Neuronal stem cell (in vitro differentiated cells): ENCODE data around the gene GRM8.

Source experiments
- DNase-seq: peaks from one replicate; pipeline ENCODE4 v3.0.0-alpha.2; 2013; ENCODE audit warnings: low spot score
- H2AFZ ChIP-seq: one replicate; pipeline ENCODE4 v1.6.1; 2013; ENCODE audit warnings: mild to moderate bottlenecking, low read length, inconsistent platforms
- H2AK5ac ChIP-seq: 2 replicates; pipeline ENCODE4 v1.6.1; 2013; ENCODE audit warnings: low read depth, mild to moderate bottlenecking, inconsistent platforms, low read length, moderate library complexity, mixed read lengths
- H2BK120ac ChIP-seq: 2 replicates; pipeline ENCODE4 v1.6.1; 2013; ENCODE audit warnings: low read depth, mild to moderate bottlenecking, inconsistent platforms, low read length, moderate library complexity, mixed read lengths
- H2BK12ac ChIP-seq: one replicate; pipeline ENCODE4 v1.6.1; 2013; ENCODE audit warnings: low read length, inconsistent platforms
- H2BK15ac ChIP-seq: 2 replicates; pipeline ENCODE4 v1.6.1; 2013; ENCODE audit warnings: mild to moderate bottlenecking, low read length, inconsistent platforms, mixed read lengths
- H2BK5ac ChIP-seq: one replicate; pipeline ENCODE4 v1.6.1; 2013; ENCODE audit warnings: inconsistent platforms, mild to moderate bottlenecking, low read length, moderate library complexity
- H3K14ac ChIP-seq: one replicate; pipeline ENCODE4 v1.6.1; 2013; ENCODE audit warnings: low read length, inconsistent platforms
- H3K18ac ChIP-seq: 2 replicates; pipeline ENCODE4 v1.6.1; 2013; ENCODE audit warnings: low read length, inconsistent platforms
- H3K23ac ChIP-seq: 2 replicates; pipeline ENCODE4 v1.6.1; 2013; ENCODE audit warnings: low read depth, mild to moderate bottlenecking, mixed read lengths, low read length, inconsistent platforms; ENCODE audit not compliant: poor library complexity
- H3K27ac ChIP-seq: replicated peaks from 3 replicates; pipeline ENCODE4 v1.5.1; 2013; ENCODE audit warnings: low read length, inconsistent platforms
- H3K27me3 ChIP-seq, 3 experiments: 2 replicates each; pipeline ENCODE4 v1.6.1; 2013; ENCODE audit warnings: low read length in 3 of 3, mild to moderate bottlenecking in 2 of 3, inconsistent platforms in 1 of 3, low read depth in 1 of 3, mixed read lengths in 1 of 3, moderate library complexity in 1 of 3; ENCODE audit not compliant: control insufficient read depth in 3 of 3, insufficient read depth in 3 of 3
- H3K36me3 ChIP-seq, 2 donors: replicated peaks in 1 of 2; 2 replicates each; pipeline ENCODE4 v1.6.1; 2013; ENCODE audit warnings: low read length in 2 of 2; ENCODE audit not compliant: control insufficient read depth in 2 of 2, insufficient read depth in 2 of 2
- H3K4ac ChIP-seq: 2 replicates; pipeline ENCODE4 v1.6.1; 2013; ENCODE audit warnings: inconsistent platforms, mild to moderate bottlenecking, low read length, moderate library complexity
- H3K4me1 ChIP-seq, 2 donors: 1 replicate in 1 of 2; 2 replicates in 1 of 2; pipeline ENCODE4 v1.6.1; 2013; ENCODE audit warnings: low read length in 2 of 2, low read depth in 1 of 2; ENCODE audit not compliant: control insufficient read depth in 2 of 2, insufficient read depth in 1 of 2
- H3K4me2 ChIP-seq: one replicate; pipeline ENCODE4 v1.6.1; 2013; ENCODE audit warnings: mild to moderate bottlenecking, low read length, inconsistent platforms; ENCODE audit not compliant: insufficient read depth, poor library complexity, severe bottlenecking
- H3K4me3 ChIP-seq, 2 donors: 2 replicates each; pipeline ENCODE4 v1.5.1; 2013; ENCODE audit warnings: low read length in 2 of 2, mild to moderate bottlenecking in 2 of 2, inconsistent platforms in 1 of 2, moderate library complexity in 1 of 2
- H3K79me1 ChIP-seq: one replicate; pipeline ENCODE4 v1.6.1; 2013; ENCODE audit warnings: low read depth, mild to moderate bottlenecking, inconsistent platforms, low read length, moderate library complexity
- H3K9ac ChIP-seq: one replicate; pipeline ENCODE4 v1.6.1; 2013; ENCODE audit warnings: mild to moderate bottlenecking, low read depth, low read length, inconsistent platforms; ENCODE audit not compliant: poor library complexity
- H3K9me3 ChIP-seq, 2 donors: replicated peaks in 1 of 2; 2 replicates each; pipeline versions ENCODE3 to v1.6.1; 2013; ENCODE audit warnings: low read length in 2 of 2, mild to moderate bottlenecking in 2 of 2, inconsistent platforms in 1 of 2, low read depth in 1 of 2, mixed read lengths in 1 of 2, moderate library complexity in 1 of 2; ENCODE audit not compliant: control insufficient read depth in 2 of 2, insufficient read depth in 1 of 2
- H4K8ac ChIP-seq: one replicate; pipeline ENCODE4 v1.6.1; 2013; ENCODE audit warnings: low read depth, mild to moderate bottlenecking, inconsistent platforms, low read length, moderate library complexity
- H4K91ac ChIP-seq: one replicate; pipeline ENCODE4 v1.6.1; 2013; ENCODE audit warnings: low read length, low read depth, mild to moderate bottlenecking, inconsistent platforms; ENCODE audit not compliant: poor library complexity
- WGBS, 2 donors: extraction: QIAGEN DNeasy Blood & Tissue Kit; methylation state at CpG; one replicate each; pipeline ENCODE4 v1.1.7; 2013; ENCODE audit warnings: missing lambda C conversion rate in 2 of 2, mixed read lengths in 1 of 2; ENCODE audit not compliant: insufficient read length in 2 of 2, insufficient replicate concordance in 1 of 2; ENCODE audit errors: extremely low coverage in 2 of 2; 5-methylcytosine and 5-hydroxymethylcytosine counted together

Gene GRM8

DNA sequence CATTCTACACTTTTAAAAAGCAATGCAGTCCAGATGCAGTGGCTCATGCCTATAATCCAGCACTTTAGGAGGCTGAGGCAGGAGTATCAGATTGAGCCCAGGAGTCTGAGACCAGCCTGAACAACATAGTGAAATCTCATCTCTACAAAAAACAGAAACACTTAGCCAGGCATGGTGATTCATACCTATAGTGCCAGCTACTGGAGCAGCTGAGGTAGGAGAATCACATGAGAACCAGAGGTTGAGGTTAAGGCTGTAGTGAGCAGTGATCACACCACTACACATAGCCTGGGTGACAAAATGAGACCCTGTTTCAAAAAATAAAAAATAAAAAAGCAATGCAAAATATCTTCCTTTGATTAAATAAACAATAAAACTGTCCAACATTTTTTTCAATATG, 205.2 kb downstream of the GRM8 start:
- no peak overlapping the region for H2AFZ ChIP-seq
- no peaks in the 10 kb centered on the region for H3K27me3 ChIP-seq
- H3K36me3 ChIP-seq = no peaks in the 10 kb centered on the region
- no peak overlapping the region for H3K18ac ChIP-seq
- H3K79me1 ChIP-seq = no peaks in the 10 kb centered on the region
- no peak overlapping the region for H2AK5ac ChIP-seq
- H3K4ac ChIP-seq = no peak overlapping the region
- H3K4me2 ChIP-seq = no peak overlapping the region
- H3K14ac ChIP-seq = no peak overlapping the region
- H2BK5ac ChIP-seq = no peak overlapping the region
- H4K8ac ChIP-seq = no peak overlapping the region
- H3K27ac ChIP-seq = no peak overlapping the region
- H3K9ac ChIP-seq = no peak overlapping the region
- H4K91ac ChIP-seq = no peak overlapping the region
- H2BK120ac ChIP-seq = no peak overlapping the region
- H3K4me1 ChIP-seq = no peaks in the 10 kb centered on the region
- no peak overlapping the region for H3K23ac ChIP-seq
- H3K9me3 ChIP-seq = no peaks in the 10 kb centered on the region
- no peak for DNase-seq
- no peak overlapping the region for H3K4me3 ChIP-seq
- H2BK15ac ChIP-seq = no peak overlapping the region
- H2BK12ac ChIP-seq = no peak overlapping the region

DNA sequence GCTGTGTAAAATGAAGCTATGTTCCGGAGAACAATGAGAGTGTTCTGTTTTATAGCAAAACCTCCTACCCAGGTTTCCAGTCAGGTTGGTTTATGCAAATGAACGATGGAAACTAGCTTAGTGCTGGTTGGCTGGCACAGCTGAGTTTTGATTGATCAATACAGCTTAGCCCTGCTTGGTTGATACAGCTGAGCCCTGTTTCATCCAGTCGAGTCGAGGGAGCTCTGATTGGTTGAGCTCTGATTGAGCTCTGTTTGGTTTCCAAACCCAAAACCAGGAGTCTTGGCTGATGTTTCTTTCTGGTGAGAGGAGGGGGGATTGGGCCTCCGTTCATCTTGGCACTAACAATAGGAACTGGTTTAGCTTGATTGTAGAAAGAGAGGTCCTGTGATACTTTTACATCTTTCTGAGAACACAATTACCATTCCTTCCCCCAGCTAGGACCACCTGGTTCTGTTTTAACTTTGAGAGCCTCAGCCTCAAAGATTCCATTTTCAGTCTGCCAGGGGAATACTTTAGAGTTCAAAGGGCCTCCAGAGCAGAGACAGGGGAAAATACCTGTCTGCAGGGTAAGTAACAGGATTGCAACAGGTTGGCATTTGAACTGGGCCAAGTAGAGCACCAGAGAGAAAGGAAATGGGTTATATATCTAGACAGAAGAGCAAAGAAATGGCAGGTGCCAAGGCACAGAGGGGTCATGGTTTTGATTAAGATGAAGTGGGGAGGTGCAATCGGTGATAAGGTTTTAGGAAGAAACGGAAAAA, 210.9 kb downstream of the GRM8 start:
- WGBS, 2 donors = no CpG with 5 or more reads among the region's 7 CpGs
- H2AFZ ChIP-seq = no peak overlapping the region
- no peak overlapping the region for H2BK120ac ChIP-seq

DNA sequence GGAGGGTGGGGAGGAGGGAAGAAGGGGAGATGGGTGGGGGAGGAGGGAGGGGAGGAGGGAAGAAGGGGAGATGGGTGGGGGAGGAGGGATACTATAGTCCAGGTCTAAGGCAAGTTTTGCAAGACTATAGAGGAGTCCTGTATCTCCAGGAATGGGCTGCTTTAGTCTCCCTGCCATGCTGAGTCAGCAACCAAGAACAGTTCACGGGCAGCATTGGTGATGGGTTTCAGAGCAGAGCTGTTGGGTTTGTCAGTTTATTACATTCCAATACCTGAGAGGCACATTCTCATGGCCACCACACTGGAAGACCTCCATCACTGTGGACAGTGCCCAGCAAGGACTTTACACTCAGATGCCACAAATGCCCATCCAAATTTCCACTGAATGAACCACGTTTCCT, 212.7 kb downstream of the GRM8 start:
- H2BK12ac ChIP-seq = no peak overlapping the region
- no peak overlapping the region for H2BK120ac ChIP-seq
- no peaks in the 10 kb centered on the region for H3K36me3 ChIP-seq
- no peak for DNase-seq
- H3K79me1 ChIP-seq = no peaks in the 10 kb centered on the region
- no peak overlapping the region for H4K8ac ChIP-seq
- H3K27me3 ChIP-seq = no peaks in the 10 kb centered on the region
- H2BK5ac ChIP-seq = no peak overlapping the region
- H3K9me3 ChIP-seq = no peaks in the 10 kb centered on the region
- H3K27ac ChIP-seq = no peak overlapping the region
- no peak overlapping the region for H3K4me2 ChIP-seq
- H2BK15ac ChIP-seq = no peak overlapping the region
- no peak overlapping the region for H2AK5ac ChIP-seq
- no CpG with 5 or more reads among the region's 2 CpGs for WGBS, 2 donors
- H3K9ac ChIP-seq = no peak overlapping the region
- no peak overlapping the region for H3K4me3 ChIP-seq
- H4K91ac ChIP-seq = no peak overlapping the region
- H3K23ac ChIP-seq = no peak overlapping the region
- H3K4me1 ChIP-seq = no peaks in the 10 kb centered on the region
- H2AFZ ChIP-seq = no peak overlapping the region
- no peak overlapping the region for H3K18ac ChIP-seq
- no peak overlapping the region for H3K14ac ChIP-seq
- H3K4ac ChIP-seq = no peak overlapping the region

More for the DNA sequence above, 210.9 kb downstream of the GRM8 start:
- DNase-seq = no peak
- Histone ChIP-seq H2BK5ac (no peak overlapping the region), H3K4me2 (no peak overlapping the region), H2AK5ac (no peak overlapping the region), H3K79me1 (no peaks in the 10 kb centered on the region), H4K8ac (no peak overlapping the region), H3K4me1 (no peaks in the 10 kb centered on the region), H3K9ac (no peak overlapping the region), H3K4ac (no peak overlapping the region), H3K36me3 (no peaks in the 10 kb centered on the region), H3K18ac (no peak overlapping the region), H3K14ac (no peak overlapping the region), H3K27ac (no peak overlapping the region), H4K91ac (no peak overlapping the region), H3K27me3 (no peaks in the 10 kb centered on the region), H2BK12ac (no peak overlapping the region), H3K23ac (no peak overlapping the region), H3K9me3 (no peaks in the 10 kb centered on the region), H2BK15ac (no peak overlapping the region), H3K4me3 (no peak overlapping the region)

DNA sequence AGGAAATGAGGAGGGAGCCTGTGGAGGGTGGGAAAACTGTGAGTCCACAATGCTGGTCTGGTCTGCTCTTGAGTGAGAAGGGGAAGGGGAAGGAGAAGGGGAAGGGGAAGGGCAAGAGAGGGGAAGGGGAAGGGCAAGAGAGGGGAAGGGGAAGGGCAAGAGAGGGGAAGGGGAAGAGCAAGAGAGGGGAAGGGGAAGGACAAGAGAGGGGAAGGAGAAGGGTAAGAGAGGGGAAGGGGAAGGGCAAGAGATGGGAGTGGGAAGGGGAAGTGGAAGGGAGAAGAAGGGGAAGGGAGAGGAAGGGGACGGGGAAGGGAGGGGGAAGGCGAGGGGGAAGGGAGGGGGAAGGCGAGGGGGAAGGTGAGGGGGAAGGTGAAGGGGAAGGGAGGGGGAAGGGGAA, 213.2 kb downstream of the GRM8 start:
- no peaks in the 10 kb centered on the region for H3K4me1 ChIP-seq
- no peak overlapping the region for H3K14ac ChIP-seq
- H4K91ac ChIP-seq = no peak overlapping the region
- H4K8ac ChIP-seq = no peak overlapping the region
- no peak overlapping the region for H3K4me2 ChIP-seq
- H3K79me1 ChIP-seq = no peaks in the 10 kb centered on the region
- H2AK5ac ChIP-seq = no peak overlapping the region
- no peaks in the 10 kb centered on the region for H3K27me3 ChIP-seq
- no peak overlapping the region for H2BK15ac ChIP-seq
- H3K18ac ChIP-seq = no peak overlapping the region
- H3K9me3 ChIP-seq = no peaks in the 10 kb centered on the region
- H2AFZ ChIP-seq = no peak overlapping the region
- no peak overlapping the region for H2BK120ac ChIP-seq
- H3K27ac ChIP-seq = no peak overlapping the region
- H3K23ac ChIP-seq = no peak overlapping the region
- no peak overlapping the region for H2BK12ac ChIP-seq
- no peak for DNase-seq
- no peak overlapping the region for H2BK5ac ChIP-seq
- H3K4ac ChIP-seq = no peak overlapping the region
- H3K36me3 ChIP-seq = no peaks in the 10 kb centered on the region
- 100% methylated on average over 1 of the region's 3 CpGs; no CpG with 5 or more reads in 1 of the 2 donors for WGBS, 2 donors
- H3K9ac ChIP-seq = no peak overlapping the region
- H3K4me3 ChIP-seq = no peak overlapping the region
